ENCODE data around the gene CAMTA1.

DNA sequence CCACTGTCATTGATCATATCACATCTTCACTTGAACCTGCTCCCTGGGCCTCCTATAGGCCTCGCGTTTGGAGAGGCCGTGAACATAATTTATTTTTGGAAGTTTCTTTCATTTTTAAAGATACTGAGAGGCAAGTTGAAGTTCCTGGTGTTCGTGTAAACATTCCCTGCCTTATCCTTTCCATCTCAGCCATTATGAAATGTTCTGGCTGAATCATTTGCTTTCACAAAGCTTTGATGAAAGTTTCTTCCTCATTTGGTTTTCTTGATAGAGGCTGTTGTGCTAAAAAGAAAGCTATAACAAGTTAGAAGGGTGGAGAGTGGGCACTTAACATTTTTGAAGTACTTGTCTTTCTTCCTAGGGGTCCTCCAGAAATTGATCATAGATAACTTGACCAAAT, 15.5 kb downstream of the CAMTA1 start:
- TF ChIP-seq CTCF (IDR thresholded peaks at IDR 0.05; ENCODE audit: insufficient read depth, low read depth, low read length) (no peak), EZH2 (IDR thresholded peaks at IDR 0.05; ENCODE audit: insufficient read depth, low read length) (no peak)

Data from astrocyte (in vitro differentiated cells and primary cell).